T follicular helper cell (primary cell): Measurements from ENCODE around the gene ZNF628.

Source experiments
- DNase-seq: peaks from one replicate; pipeline ENCODE4 v3.0.0-alpha.2; 2020; ENCODE audit warnings: low read depth

ZNF628 gene

GRCh38 chr19:55451163-55451964 lies 25.1 kb upstream of the ZNF628 start:
- no peak for DNase-seq

- DNase-seq, result peak; percentile 26
These were observed 24.3 kb upstream of the ZNF628 start for GRCh38 chr19:55451965-55452748.

- DNase-seq, result no peak
These were observed 23.6 kb upstream of the ZNF628 start for GRCh38 chr19:55452749-55453346.

- no peak for DNase-seq
These were observed 22.7 kb upstream of the ZNF628 start for GRCh38 chr19:55453511-55454260.

- DNase-seq, result no peak
These were observed 21.6 kb upstream of the ZNF628 start for GRCh38 chr19:55454787-55455243.

- DNase-seq, result no peak
These were observed 20.7 kb upstream of the ZNF628 start for GRCh38 chr19:55455576-55456235.

- no peak for DNase-seq
These were observed 20.1 kb upstream of the ZNF628 start for GRCh38 chr19:55456347-55456746.

- no peak for DNase-seq
These were observed 18.5 kb upstream of the ZNF628 start for GRCh38 chr19:55457683-55458457.

- DNase-seq, result no peak
These were observed 16.9 kb upstream of the ZNF628 start for GRCh38 chr19:55459551-55459949.

GRCh38 chr19:55459950-55460657 lies 16.3 kb upstream of the ZNF628 start:
- DNase-seq, result no peak

GRCh38 chr19:55460670-55461258 lies 15.7 kb upstream of the ZNF628 start:
- no peak for DNase-seq

- peak; percentile 100 for DNase-seq
These were observed 15.0 kb upstream of the ZNF628 start, which contains the start of gene ISOC2 for GRCh38 chr19:55461259-55461973. ISOC2 (minus strand) TSS chr19:55461642; CDS start chr19:55456486, 5,156 bp downstream.

GRCh38 chr19:55461974-55462626 lies 14.3 kb upstream of the ZNF628 start:
- DNase-seq, result no peak

GRCh38 chr19:55462722-55463121 lies 13.7 kb upstream of the ZNF628 start:
- no peak for DNase-seq

- DNase-seq, result no peak
These were observed 12.8 kb upstream of the ZNF628 start for GRCh38 chr19:55463583-55464031.

- no peak for DNase-seq
These were observed 12.3 kb upstream of the ZNF628 start for GRCh38 chr19:55464039-55464661.

- no peak for DNase-seq
These were observed 11.8 kb upstream of the ZNF628 start, which contains the start of gene C19orf85 for GRCh38 chr19:55464662-55465054. C19orf85 (minus strand) TSS chr19:55464751; CDS start chr19:55464554, 197 bp downstream.
